ENCODE results near the gene PLAAT4.
"Not testable (repeated sequence)": the region's sequence is repeated elsewhere in the genome, so short reads cannot be mapped to it uniquely, and the experiment has no call there.

Gene PLAAT4

DNA sequence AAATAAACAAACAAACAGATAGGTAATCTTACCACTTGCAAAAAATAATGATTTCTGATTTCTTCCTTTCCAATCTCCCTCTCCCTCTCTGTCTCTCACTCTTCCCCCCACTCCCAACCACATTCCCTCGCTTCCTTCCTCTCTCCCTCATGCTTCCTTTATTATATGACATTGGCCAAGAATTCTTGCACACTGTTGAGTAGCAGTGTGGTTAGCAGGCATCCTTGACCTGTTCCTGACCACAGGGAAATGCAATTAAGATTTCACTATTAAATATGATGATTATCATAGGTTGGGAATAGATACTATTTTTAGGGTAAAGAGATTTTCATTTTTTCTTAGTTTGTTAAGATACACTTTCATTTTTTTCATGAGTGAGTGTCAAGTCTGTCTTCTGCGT lies 14.7 kb upstream of the PLAAT4 start:
- H3K4me3 ChIP-seq (ENCODE audit: low read length): no peak overlapping the region
- TF ChIP-seq CTCF (conservative IDR thresholded peaks at IDR 0.05; ENCODE audit: low read length): no peak
- no peak for DNase-seq (ENCODE audit: low read depth)

DNA sequence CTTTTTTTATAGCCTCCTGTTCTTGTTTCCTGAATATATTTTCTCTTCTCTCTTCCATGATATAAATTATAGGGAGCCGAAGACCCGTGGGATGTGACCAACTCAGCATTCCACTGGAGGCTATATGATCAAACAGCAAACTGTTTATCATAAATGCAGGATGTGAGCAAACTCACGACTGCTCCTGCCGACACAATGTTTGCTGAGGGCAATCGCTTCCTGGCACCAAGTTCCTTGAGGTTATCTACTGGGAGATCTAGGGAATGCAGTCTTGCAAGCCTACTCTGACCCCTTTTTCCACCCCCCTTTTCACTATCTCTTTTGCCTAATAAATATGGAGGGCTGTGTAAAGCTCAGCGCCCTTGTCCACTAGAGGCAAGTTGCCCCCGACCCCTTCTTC lies 13.5 kb upstream of the PLAAT4 start:
- no peak overlapping the region for H3K4me3 ChIP-seq (ENCODE audit: low read length)
- no peak for DNase-seq (ENCODE audit: low read depth)
- no peak for TF ChIP-seq CTCF (conservative IDR thresholded peaks at IDR 0.05; ENCODE audit: low read length)

- no peak overlapping the region for H3K4me3 ChIP-seq (ENCODE audit: low read length)
- no peak for TF ChIP-seq CTCF (conservative IDR thresholded peaks at IDR 0.05; ENCODE audit: low read length)
- DNase-seq (ENCODE audit: low read depth): no peak
These were observed 8.9 kb upstream of the PLAAT4 start for GRCh38 chr11:63527667-63528066.

GRCh38 chr11:63528156-63528555 lies 8.5 kb upstream of the PLAAT4 start:
- not testable (repeated sequence) for DNase-seq (ENCODE audit: low read depth); H3K4me3 ChIP-seq (ENCODE audit: low read length)

- not testable (repeated sequence) for H3K4me3 ChIP-seq (ENCODE audit: low read length); DNase-seq (ENCODE audit: low read depth)
These were observed 7.8 kb upstream of the PLAAT4 start for GRCh38 chr11:63528729-63529278.

DNA sequence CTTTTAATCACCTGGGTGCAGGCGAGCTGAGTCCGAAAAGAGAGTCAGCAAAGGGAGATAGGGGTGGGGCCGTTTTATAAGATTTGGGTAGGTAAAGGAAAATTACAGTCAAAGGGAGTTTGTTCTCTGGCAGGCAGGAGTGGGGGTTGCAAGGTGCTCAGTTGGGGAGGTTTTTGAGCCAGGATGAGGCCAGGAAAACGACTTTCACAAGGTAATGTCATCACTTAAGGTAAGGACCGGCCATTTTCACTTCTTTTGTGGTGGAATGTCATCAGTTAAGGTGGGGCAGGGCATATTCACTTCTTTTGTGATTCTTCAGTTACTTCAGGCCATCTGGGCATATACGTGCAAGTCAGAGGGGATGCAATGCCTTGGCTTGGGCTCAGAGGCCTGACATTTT lies 7.2 kb upstream of the PLAAT4 start:
- not testable (repeated sequence) for H3K4me3 ChIP-seq (ENCODE audit: low read length); DNase-seq (ENCODE audit: low read depth)

DNA sequence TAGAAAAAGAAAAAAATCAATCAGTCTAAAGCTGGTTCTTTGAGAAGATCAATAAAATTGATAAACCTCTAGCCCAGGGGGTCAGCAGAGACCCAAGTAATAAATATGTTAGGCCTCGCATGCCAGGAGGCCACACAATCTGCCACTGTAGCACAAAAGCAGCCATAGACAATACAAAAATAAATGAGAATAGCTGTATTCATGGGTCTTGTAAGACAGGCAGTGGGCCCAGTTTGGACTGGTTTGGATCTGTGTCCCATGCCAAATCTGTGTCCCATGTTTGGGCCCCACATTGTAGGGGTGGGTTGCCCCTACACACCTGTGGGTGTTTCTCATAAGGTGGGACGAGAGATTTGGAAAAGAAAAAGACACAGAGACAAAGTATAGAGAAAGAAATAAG lies 6.6 kb upstream of the PLAAT4 start:
- no peak overlapping the region for H3K4me3 ChIP-seq (ENCODE audit: low read length)
- no peak for DNase-seq (ENCODE audit: low read depth)
- TF ChIP-seq CTCF (conservative IDR thresholded peaks at IDR 0.05; ENCODE audit: low read length): no peak

DNA sequence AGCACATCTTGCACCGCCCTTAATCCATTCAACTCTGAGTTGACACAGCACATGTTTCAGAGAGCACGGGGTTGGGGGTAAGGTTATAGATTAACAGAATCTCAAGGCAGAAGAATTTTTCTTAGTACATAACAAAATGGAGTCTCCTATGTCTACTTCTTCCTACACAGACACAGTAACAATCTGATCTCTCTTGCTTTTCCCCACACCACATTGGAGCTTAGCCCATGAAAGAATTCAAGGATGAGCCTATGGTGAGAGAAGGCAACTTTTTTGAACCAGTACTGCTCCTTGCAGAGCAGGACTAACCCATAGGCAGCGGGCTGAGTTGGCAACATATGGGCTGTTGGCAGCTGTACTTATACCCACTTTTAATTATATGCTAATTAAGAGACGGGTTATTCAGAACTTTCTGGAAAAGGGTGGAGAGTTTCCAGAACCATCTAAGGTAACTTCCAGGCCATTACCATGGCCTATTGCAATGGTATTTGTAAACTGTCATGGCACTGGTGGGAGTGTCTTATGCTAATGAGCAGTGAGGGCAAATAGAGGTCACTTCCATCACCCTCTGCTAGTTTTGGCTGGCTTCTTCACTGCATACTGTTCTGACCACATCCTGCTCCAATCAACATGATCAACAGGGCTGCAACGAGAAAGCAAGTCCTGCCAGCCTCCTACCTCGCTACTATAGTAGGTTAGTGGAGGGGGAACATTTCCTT lies 5.4 kb upstream of the PLAAT4 start:
- H3K4me3 ChIP-seq (ENCODE audit: low read length): not testable (repeated sequence)
- peak; percentile 85 for DNase-seq (ENCODE audit: low read depth)

DNA sequence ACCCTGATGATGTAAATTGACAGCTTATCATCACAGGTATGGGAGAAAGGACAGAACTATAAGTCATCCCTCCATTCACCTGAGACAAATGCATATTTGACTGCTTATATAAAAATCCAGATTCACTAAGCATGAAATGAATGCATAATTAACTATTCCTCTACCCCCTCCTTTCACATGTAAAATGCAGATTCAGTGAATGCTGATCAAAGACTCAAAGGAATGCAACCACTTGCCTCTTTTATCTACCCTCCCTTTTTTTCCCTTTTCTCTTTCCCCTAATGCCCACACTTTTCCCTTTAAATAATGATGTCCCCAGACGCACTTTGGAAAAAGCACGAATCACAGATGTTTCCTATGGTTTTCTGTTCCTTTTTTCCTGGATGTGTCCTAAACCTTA lies 4.5 kb upstream of the PLAAT4 start:
- no peak for DNase-seq (ENCODE audit: low read depth)
- no peak overlapping the region for H3K4me3 ChIP-seq (ENCODE audit: low read length)
- no peak for TF ChIP-seq CTCF (conservative IDR thresholded peaks at IDR 0.05; ENCODE audit: low read length)

Data from AG10803 (cell line).